ENCODE measurements around the gene LAMTOR4. TPM values are rescaled to one million over a fixed set of nuclear protein-coding genes. Genes with fewer than 3 reads are reported as not detected.

LAMTOR4 gene
- total and polyA plus RNA-seq, 10 of the 15 experiments (the other 5 are each of a cell fraction or from before 2014, with no cell fraction given): 73.4 to 297 (median 196) TPM

DNA sequence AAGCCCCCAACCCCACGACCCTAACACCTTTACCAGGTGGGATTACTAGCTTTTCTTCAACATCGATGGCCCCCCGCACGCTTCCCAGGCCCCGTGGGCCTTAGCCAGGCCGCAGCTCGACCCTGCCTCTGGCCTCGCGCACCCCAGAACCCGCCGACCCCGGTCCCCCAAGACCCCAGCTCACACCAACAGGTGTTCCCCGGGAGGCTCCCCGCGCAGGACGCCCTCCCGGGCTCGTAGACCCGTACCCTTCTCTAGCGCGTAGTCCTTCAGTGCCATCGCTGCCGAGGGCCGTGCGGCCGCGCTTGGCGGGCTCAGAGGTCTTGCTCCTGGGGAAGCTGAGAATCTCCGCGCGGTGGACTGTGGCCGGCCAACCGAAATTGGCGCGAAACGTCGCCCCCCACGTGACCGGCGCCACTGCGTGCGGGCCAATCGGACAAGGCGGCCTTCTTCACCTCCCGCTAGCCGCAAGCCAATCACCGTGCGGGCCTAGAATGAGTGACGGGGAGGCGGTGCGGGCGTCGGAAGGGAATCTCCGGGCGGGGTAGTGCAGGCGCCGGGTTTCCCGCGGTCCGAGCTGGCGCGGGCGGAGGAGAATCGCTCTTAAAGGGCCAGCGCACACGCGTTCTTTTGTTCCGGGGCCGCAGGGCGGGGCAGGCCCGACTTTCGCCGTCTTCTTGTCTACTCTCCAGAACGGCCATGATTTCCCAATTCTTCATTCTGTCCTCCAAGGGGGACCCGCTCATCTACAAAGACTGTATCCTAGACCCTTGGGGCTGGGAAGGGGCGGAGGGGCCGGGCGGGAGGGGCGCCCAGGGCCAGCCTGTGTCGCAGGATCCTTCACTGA, 47.5 kb upstream of the LAMTOR4 start, which contains the start of the genes AP4M1 and MCM7 (continued):
- no peak; the same call in 1 of the 2 replicates for TF ChIP-seq PML (IDR thresholded peaks at IDR 0.05; ENCODE audit: low read length)
- TF ChIP-seq CHD2 (IDR thresholded peaks at IDR 0.05; ENCODE audit: borderline replicate concordance, low read depth, low read length): peak; percentile 83
- TF ChIP-seq KAT2A (conservative IDR thresholded peaks at IDR 0.05; ENCODE audit: control insufficient read depth, low read depth, low read length): no peak
- TF ChIP-seq PAX5 (IDR thresholded peaks at IDR 0.05; ENCODE audit: borderline replicate concordance, low read depth, low read length): no peak; the same call in 1 of the 2 replicates
- TF ChIP-seq, protein P1, sequence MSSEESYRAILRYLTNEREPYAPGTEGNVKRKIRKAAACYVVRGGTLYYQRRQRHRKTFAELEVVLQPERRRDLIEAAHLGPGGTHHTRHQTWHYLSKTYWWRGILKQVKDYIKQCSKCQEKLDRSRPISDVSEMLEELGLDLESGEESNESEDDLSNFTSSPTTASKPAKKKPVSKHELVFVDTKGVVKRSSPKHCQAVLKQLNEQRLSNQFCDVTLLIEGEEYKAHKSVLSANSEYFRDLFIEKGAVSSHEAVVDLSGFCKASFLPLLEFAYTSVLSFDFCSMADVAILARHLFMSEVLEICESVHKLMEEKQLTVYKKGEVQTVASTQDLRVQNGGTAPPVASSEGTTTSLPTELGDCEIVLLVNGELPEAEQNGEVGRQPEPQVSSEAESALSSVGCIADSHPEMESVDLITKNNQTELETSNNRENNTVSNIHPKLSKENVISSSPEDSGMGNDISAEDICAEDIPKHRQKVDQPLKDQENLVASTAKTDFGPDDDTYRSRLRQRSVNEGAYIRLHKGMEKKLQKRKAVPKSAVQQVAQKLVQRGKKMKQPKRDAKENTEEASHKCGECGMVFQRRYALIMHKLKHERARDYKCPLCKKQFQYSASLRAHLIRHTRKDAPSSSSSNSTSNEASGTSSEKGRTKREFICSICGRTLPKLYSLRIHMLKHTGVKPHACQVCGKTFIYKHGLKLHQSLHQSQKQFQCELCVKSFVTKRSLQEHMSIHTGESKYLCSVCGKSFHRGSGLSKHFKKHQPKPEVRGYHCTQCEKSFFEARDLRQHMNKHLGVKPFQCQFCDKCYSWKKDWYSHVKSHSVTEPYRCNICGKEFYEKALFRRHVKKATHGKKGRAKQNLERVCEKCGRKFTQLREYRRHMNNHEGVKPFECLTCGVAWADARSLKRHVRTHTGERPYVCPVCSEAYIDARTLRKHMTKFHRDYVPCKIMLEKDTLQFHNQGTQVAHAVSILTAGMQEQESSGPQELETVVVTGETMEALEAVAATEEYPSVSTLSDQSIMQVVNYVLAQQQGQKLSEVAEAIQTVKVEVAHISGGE (CRISPR knock-in tag; IDR thresholded peaks at IDR 0.05): no peak
- TF ChIP-seq, protein P2, sequence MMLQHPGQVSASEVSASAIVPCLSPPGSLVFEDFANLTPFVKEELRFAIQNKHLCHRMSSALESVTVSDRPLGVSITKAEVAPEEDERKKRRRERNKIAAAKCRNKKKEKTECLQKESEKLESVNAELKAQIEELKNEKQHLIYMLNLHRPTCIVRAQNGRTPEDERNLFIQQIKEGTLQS (IDR thresholded peaks at IDR 0.05; ENCODE audit: borderline replicate concordance, extremely low read depth, low read depth, low read length): peak; percentile 88
- TF ChIP-seq POLR2AphosphoS2 (IDR thresholded peaks at IDR 0.05; ENCODE audit: low read depth, low read length): no peak
- TF ChIP-seq ZNF24 (IDR thresholded peaks at IDR 0.05): no peak
- TF ChIP-seq, protein P3, sequence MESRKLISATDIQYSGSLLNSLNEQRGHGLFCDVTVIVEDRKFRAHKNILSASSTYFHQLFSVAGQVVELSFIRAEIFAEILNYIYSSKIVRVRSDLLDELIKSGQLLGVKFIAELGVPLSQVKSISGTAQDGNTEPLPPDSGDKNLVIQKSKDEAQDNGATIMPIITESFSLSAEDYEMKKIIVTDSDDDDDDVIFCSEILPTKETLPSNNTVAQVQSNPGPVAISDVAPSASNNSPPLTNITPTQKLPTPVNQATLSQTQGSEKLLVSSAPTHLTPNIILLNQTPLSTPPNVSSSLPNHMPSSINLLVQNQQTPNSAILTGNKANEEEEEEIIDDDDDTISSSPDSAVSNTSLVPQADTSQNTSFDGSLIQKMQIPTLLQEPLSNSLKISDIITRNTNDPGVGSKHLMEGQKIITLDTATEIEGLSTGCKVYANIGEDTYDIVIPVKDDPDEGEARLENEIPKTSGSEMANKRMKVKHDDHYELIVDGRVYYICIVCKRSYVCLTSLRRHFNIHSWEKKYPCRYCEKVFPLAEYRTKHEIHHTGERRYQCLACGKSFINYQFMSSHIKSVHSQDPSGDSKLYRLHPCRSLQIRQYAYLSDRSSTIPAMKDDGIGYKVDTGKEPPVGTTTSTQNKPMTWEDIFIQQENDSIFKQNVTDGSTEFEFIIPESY (IDR thresholded peaks at IDR 0.05): no peak
- TF ChIP-seq, protein P4, sequence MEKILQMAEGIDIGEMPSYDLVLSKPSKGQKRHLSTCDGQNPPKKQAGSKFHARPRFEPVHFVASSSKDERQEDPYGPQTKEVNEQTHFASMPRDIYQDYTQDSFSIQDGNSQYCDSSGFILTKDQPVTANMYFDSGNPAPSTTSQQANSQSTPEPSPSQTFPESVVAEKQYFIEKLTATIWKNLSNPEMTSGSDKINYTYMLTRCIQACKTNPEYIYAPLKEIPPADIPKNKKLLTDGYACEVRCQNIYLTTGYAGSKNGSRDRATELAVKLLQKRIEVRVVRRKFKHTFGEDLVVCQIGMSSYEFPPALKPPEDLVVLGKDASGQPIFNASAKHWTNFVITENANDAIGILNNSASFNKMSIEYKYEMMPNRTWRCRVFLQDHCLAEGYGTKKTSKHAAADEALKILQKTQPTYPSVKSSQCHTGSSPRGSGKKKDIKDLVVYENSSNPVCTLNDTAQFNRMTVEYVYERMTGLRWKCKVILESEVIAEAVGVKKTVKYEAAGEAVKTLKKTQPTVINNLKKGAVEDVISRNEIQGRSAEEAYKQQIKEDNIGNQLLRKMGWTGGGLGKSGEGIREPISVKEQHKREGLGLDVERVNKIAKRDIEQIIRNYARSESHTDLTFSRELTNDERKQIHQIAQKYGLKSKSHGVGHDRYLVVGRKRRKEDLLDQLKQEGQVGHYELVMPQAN (conservative IDR thresholded peaks at IDR 0.05): peak; percentile 99
- TF ChIP-seq, protein P5, sequence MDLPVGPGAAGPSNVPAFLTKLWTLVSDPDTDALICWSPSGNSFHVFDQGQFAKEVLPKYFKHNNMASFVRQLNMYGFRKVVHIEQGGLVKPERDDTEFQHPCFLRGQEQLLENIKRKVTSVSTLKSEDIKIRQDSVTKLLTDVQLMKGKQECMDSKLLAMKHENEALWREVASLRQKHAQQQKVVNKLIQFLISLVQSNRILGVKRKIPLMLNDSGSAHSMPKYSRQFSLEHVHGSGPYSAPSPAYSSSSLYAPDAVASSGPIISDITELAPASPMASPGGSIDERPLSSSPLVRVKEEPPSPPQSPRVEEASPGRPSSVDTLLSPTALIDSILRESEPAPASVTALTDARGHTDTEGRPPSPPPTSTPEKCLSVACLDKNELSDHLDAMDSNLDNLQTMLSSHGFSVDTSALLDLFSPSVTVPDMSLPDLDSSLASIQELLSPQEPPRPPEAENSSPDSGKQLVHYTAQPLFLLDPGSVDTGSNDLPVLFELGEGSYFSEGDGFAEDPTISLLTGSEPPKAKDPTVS (IDR thresholded peaks at IDR 0.05; ENCODE audit: low read depth, low read length): no peak
- TF ChIP-seq, protein P6, sequence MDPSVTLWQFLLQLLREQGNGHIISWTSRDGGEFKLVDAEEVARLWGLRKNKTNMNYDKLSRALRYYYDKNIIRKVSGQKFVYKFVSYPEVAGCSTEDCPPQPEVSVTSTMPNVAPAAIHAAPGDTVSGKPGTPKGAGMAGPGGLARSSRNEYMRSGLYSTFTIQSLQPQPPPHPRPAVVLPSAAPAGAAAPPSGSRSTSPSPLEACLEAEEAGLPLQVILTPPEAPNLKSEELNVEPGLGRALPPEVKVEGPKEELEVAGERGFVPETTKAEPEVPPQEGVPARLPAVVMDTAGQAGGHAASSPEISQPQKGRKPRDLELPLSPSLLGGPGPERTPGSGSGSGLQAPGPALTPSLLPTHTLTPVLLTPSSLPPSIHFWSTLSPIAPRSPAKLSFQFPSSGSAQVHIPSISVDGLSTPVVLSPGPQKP (IDR thresholded peaks at IDR 0.05; ENCODE audit: low read depth, low read length): no peak
- no peak for TF ChIP-seq ZZZ3 (IDR thresholded peaks at IDR 0.05; ENCODE audit: control insufficient read depth, insufficient read length, low read depth)
- no peak for TF ChIP-seq BCL11A (IDR thresholded peaks at IDR 0.05; ENCODE audit: low read depth, low read length)
- peak; percentile 47; the same call in 1 of the 2 replicates for TF ChIP-seq JUND (IDR thresholded peaks at IDR 0.05; ENCODE audit: low read depth, low read length)
- no peak for TF ChIP-seq ETV6 (conservative IDR thresholded peaks at IDR 0.05 in 1 of 2, IDR thresholded peaks at IDR 0.05 in 1 of 2; ENCODE audit: borderline replicate concordance in 1 of 2, low read depth in 1 of 2)
- TF ChIP-seq MTA3 (IDR thresholded peaks at IDR 0.05; ENCODE audit: borderline replicate concordance, low read length): no peak
- TF ChIP-seq MYB (IDR thresholded peaks at IDR 0.05; ENCODE audit: borderline replicate concordance, low read depth, low read length): no peak

Data from GM12878 (cell line).